GM19043 (cell line): Measurements from ENCODE around the gene SPECC1L.
"Not testable (repeated sequence)": the region's sequence is repeated elsewhere in the genome, so short reads cannot be mapped to it uniquely, and the experiment has no call there.

Experiments
- ATAC-seq: cut with Tn5 transposase; IDR thresholded peaks from one replicate; pipeline ENCODE4 v1.9.1; 2021; ENCODE audit warnings: low read depth; ENCODE audit not compliant: unreplicated experiment

SPECC1L gene

DNA sequence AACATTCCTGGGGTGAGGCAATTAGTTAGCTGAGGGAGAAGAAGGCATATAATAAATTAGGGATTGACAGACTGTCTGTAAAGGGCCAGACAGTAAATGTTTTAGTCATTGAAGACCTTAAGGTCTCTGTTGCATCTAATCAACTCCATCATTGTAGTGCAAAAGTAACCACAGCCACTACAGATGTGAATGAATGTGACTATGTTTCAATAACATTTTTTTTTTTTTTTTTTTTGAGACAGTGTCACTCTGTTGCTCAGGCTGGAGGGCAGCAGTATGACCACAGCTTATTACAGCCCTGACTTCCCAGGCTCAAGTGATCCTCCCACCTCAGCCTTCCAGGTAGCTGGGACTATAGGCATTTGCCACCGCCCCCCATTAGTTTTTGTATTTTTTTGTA, 9.7 kb downstream of the SPECC1L start:
- not testable (repeated sequence) for ATAC-seq

DNA sequence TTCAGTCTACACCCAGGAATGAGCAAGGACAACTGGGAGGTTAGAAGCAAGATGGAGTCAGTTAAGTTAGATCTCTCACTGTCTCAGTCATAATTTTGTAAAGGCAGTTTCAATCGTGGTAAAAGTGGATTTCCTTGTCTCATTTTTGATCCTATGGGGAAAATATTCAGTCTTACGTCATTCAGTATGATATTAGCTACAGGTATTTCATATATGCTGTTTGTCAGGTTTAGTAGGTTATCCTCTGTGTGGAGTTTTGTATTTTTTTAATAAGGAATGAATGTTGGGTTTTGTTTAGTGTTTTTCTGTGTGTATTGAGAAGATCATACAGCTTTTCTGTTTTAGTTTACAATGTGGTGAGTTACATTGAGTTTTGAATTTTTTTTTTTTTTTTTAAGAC, 11.8 kb downstream of the SPECC1L start:
- no peak for ATAC-seq

DNA sequence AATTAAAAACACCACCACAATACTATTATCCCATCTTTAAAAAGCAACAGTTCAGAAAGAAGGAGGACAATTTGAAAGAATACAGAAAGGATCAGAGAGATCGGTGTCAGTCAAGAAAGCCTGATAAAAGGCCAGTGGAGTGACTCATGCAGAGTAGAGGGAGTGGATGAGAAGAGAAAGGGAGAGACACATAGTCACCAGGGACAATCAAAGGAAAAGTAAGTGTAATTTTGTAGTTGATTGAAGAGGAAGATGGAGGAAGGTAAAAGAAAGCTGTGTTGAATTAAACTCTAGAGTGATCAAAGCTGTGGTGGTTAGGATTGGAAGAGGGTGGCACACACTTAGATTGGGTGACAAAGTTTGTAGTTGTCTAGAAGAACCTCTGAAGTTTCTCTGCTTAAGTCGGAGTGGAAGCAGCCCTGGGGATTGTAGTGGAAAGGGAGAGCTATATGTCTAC, 14.1 kb downstream of the SPECC1L start:
- ATAC-seq = no peak

DNA sequence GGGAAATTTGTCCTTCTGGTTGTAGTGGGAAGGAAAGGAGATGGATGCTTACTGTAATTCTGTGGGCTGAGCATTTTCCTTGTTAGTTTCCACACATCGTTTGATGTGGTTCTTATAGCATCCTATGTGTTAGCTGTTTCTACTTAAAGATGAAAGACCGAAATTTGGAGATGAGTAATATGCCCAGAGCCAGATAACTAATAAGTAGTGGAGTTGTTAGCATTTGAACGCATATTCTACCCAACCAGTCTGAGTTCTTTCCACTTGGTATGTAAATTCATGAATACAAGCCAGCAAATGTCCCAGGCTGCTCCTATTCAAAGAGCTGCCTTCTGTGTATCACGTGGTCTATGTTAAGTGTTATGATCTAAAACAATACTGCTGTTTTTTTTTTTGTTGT, 14.6 kb downstream of the SPECC1L start:
- ATAC-seq = no peak

DNA sequence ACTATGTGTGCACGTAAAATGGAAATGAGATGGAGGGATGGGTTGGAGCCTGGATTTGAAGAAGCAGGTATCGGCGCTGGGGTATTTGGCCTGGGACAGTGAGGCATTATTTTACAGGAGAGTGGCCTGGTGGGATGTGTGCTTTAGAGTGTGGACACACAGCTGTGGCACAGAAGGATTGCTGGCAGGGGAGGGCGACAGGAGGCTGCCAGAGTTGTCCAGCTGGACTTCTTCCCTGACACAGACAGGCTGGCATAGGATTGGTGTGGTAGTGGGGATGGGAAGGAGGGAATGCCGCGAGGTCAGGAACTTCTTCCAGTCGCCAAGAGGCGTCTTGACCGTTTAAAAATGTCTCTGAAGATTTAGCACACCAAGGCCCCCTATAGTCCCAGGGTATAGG, 16.6 kb downstream of the SPECC1L start:
- ATAC-seq = not testable (repeated sequence)

DNA sequence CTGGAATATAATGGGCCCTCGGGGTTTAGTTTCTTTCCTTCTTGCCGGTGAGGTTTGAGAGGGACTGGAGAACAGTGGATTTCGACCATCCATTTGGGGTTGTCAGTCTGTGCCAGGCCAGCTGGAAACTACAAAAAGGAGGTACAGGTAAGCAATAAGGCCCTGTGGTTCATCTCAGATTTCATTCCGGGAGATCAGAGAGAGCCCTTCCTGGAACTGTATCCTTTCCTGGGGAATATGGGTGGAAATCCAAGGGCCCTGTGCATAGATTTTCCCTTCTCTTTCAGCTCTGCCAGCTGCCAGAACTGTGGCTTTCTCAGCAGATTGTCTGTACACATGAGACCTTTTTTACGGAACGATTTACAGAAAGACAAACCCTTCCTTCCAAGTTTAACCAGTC, 17.2 kb downstream of the SPECC1L start:
- ATAC-seq = not testable (repeated sequence)

DNA sequence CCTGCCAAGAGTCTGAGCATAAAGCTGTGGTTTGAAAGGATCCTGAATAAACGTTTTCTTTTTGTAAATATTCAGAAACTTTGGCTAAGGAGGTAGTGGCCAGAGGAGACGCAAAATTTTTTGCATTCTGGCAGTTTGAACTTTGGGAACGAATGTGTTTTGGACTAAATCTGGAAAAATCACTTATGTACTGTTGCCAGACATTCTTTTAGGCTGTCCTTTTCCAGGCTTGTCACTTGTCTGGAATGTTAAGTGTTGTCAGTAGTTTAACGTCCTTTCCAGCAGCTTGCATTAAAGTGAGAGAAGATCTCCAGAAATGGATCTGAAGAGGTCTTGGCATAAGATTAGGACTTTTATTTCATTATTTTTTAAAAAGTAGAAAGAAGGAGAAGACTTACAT, 18.5 kb downstream of the SPECC1L start:
- no peak for ATAC-seq

DNA sequence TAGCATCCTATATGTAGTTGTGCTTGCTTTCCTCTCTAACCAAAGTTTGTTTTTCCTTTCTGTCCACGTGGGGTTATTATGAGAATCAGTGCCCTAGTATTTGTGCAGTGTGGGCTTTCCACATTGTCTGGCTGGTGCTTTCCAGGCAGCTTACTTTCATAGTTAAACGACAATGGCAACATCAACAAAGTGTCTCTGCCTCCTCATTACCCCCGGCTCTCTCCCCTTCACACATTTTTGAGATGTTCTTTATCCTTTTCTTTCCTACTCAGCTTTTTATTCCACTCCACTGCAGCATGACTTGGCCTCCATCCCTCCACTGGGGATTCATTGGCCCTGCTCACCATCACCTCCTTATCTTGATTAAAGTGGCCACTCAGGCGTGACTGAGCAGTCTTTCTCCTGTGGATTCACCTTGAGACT, 19.1 kb downstream of the SPECC1L start:
- ATAC-seq = no peak

DNA sequence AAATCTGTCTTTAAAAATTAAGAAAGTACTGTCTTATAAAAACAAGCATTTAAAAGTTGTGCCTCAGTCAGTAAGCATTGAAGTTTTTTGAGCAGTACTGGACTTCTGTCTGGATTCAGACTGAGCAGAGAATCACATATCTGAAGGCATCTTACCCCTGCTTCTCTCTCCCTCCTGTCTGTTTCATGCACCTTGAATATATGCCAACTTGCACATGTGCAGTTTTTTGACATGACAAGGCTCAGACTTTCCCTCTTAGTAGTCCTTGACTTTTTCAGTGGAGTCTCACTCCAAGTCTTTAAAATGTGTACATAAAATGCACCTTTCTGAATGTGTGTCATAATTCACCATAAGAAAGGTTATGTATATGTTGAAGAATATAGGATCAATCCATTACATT, 19.8 kb downstream of the SPECC1L start:
- no peak for ATAC-seq

DNA sequence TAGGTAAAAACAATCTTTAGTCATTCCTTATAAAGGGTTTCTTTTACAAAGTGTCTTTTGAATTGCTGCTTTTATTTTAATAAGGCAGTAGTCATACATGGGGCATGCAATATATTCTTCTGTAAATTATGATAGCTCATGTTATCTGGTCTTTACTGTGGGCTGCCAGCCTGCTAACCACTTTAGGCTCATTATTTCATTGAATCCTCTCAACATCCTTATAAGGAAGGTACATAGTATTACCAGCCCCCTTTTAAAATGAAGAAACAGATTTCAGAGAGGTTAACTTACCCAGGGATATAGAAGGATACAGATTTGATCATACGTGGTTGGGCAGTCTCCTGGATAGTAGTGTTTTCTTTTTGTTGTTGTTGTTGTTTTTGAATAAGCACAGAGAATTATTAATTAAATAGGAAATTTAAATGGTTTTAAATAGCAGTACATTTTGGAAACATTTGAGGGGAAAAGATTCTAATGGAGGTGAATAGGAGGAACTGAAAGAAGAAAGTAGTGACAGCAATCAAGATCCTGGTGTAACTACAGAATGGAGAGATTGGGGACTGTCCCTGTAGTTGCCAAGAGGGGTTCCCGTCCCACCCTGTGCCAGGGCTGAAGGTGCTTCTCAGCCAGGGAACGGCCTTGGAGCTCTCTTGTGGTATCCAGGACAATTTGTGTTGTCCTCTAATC, 21.0 kb downstream of the SPECC1L start:
- no peak for ATAC-seq

DNA sequence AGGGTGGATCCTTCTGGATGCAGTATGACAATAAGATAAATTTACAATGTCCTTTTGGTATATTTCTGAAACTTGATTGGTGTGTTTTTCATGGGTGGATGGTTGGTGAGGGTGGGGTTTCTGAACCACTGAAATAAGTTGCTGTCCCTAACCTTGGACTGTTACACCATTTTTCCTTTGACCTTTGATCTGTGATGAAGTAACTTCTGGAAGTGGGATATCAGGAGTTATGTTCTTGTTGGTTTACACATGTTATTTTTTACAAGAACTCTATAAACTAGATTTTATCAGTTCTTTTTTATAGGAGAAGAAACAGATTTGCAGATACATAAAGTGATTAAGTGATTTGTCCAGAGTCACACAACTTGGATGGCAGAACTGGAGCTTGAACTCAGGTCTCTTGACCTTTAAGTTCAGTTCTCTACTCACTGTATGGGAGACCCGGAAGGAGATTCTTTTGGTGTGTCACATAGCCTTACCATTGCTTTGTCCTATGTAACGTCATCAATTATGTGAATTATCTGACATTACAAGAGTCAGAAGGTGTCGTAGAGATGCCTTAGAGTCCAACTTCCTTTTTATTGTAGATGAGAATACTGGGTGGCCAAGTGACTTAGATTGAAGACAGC, 21.7 kb downstream of the SPECC1L start:
- ATAC-seq = not testable (repeated sequence)

DNA sequence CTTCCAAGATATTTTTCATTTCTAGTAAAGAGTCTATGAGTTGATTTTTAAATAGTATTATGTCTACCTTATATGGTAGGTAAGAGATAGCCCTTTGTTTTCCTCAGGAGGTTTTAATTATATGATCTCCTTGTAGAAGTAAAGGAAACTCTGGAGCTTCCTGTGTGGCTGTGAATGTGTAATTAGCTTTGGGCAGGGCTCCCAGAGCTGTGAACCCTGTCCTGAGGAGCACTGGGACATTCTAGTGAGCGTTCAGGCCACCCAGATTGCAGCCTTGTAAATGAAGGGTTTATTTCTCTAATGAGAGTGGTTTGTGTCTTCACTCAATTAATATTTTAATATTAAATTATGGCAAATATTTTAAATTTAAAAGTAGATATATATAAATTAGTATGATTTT, 24.3 kb downstream of the SPECC1L start:
- ATAC-seq = not testable (repeated sequence)

DNA sequence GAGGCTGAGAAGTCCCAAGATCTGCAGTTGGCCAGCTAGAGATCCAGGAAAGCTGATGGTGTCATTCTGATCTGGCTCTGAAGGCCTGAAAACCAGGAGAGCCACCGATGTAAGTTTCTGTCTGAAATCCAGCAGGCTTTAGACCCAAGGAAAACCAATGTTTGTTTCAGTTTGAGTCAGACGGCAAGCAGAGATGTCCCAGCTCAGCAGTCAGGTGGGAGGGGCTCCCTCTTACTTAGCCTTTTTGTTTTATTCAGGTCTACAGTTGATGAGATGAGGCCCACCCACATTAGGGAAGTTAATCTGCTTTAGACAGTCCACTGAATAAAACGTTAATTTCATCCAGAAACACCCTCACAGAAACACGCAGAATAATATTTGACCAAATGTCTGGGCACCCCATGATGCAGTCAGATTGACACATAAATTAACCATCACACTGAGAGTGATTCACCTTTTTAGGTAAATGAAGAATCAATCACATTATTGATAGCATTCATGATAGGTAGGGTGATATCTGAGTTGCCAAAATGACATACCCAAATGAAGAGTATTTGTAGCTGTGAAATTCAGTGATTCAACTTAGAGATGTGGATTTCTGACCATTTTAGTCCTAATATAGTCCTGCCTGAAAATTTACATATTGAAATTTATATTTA, 28.0 kb downstream of the SPECC1L start:
- not testable (repeated sequence) for ATAC-seq

DNA sequence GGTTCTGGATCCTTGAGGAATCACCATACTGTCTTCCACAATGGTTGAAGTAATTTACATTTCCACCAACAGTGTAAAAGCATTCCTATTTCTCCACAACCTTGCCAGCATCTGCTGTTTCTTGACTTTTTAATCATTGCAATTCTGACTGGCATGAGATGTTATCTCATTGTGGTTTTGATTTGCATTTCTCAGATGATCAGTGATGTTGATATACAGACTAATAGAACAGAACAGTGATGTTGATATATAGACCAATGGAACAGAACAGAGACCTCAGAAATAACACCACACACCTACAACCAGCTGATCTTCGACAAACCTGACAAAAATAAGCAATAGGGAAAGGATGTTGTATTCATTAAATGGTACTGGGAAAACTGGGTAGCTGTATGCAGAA, 29.9 kb downstream of the SPECC1L start:
- ATAC-seq = not testable (repeated sequence)

DNA sequence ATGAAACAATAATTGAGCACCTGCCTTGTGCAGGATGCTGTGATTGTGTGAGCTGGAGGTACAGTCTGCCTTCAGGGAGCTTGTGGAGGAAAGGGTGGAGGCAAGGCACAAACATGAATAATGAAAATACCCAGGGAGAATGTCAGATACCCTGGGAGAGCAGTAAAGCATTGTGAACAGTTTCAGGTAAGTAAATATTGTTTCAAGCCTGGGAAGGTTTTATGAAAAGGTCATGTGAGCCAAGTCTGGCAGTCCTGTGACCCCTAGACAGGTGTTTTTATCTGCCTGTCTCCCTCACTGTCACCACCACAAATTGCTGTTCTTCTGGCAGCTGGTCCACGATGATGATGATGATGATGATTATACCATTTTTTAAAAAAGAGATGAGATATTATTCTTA, 32.0 kb downstream of the SPECC1L start:
- no peak for ATAC-seq

DNA sequence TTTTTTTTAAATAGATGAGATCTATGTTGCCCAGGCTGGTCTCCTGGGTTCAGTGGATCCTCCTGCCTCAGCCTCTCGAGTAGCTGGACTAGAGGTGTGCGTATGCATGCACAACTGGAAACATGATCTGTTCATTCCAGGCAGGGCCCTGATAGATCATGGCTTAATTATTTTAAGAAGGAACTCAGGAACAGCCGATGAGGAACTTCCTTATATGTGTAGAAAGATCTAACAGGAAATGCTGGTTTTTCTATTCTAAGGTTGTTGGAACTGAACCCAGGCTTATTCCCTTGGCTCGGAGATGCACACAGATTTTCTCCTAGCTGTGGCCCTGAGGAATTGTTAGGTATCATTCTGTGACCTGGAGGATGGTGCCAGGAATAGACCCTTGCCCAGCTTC, 32.4 kb downstream of the SPECC1L start:
- no peak for ATAC-seq

DNA sequence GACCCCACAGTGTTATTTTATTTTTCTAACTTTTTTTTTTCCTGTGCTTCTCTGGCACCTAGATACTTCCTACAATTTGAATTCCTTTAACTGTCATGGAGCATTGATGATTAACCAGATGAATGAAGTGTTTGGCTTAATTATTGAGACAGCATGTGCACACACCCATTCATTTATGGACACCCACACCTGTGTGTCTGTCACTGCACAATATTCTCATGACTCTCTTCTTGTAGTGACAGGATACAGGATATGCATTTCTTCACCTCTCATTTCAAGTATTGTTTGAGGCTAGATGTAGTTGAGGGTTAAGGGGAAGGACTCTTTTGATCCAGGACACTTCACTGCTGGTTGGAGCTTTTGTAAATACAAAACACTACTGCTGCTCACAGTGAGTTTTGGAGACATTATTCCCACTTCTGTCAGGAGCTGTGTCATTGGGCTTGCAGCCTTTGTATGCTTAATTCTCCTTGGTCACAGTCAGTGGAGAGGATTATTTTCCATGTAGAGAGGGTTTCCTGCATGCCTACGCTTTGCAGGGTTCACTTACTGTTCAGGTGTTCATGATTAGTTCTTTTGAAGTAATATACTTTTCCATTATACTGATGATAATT, 33.5 kb downstream of the SPECC1L start:
- ATAC-seq = no peak

DNA sequence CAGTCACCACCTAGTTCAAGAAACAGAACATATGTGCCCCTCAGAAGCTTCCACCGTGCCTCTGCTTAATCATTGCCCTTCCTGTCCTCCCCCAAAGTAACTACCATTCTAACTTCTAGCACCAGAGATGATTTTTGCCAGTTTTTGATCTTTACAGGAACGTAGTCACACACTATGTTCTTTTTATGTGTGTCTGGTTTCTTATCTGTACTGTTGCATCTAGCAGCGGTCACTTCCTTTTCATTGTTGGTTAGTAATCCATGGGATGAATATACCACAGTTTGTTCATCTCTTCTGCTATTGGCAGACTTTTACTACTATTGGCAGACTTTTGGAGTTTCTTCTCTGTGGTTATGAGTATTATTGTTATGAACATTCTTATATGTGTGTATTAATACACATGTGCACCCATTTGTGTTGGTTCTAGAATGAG, 34.6 kb downstream of the SPECC1L start:
- ATAC-seq = no peak

DNA sequence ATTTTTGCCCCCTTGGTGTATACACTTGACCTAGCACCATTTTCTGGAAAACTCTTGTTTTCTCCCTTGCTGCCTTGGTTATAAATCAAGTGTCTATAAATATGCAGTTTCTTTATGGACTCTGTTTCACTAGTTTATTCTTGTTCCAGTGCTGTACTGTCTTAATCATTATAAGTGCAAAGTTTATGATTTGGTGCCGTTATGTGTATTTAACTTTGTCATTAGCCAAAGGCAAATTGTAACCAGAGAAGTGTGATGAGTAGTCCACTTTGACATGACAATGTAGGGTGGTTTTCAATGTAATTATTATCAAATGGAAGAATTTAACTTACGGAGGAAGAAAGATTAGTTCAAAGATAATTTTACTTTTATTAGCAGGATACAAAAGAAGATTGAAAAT, 40.3 kb downstream of the SPECC1L start:
- no peak for ATAC-seq

DNA sequence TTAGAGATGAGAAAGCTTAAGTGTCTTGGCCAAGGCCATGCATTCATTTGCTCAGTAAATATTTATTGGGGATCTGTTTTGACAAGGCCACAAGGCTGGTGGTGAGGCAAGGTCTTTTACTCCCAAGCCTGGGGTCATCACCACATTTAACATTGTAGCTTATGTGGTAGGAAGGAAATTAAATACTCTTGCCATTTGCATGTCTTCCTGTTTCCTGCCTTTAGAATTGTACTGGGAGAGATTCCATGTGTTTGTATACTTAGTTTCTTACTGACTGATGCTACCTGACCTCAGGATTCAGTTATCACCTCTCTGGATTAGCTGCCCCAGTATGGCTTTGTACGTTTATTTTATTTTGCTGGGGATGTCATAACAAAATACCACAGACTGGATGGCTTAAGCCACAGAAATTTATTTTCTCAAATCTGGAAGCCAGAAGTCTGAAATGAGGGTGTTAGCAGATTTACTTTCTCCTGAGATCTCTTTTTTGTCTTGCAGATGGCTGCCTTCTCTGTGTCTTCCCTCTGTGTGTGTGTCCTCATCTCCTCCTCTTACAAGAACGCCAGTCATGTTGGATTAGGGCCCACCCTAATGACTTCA, 44.8 kb downstream of the SPECC1L start:
- ATAC-seq = no peak

DNA sequence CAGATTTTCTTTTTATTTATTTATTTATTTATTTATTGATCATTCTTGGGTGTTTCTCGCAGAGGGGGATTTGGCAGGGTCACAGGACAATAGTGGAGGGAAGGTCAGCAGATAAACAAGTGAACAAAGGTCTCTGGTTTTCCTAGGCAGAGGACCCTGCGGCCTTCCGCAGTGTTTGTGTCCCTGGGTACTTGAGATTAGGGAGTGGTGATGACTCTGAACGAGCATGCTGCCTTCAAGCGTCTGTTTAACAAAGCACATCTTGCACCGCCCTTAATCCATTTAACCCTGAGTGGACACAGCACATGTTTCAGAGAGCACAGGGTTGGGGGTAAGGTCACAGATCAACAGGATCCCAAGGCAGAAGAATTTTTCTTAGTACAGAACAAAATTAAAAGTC, 45.6 kb downstream of the SPECC1L start:
- ATAC-seq = not testable (repeated sequence)
